HL-60 (cell line): ENCODE measurements around the gene PGAP6.

Experiments used
- POLR2AphosphoS5 ChIP-seq: IDR thresholded peaks from 2 replicates; pipeline ENCODE4 v1.6.1; 2012; ENCODE audit warnings: low read depth
- SPI1 ChIP-seq: IDR thresholded peaks from 2 replicates; pipeline ENCODE4 v1.6.1; 2012; ENCODE audit warnings: low read depth, mild to moderate bottlenecking, borderline replicate concordance
- TF ChIP-seq, protein P1 (sequence below): IDR thresholded peaks from one replicate; pipeline ENCODE4 v1.5.1; 2011; ENCODE audit warnings: low read length, control low read depth, inconsistent platforms; ENCODE audit not compliant: insufficient read depth

DNA sequence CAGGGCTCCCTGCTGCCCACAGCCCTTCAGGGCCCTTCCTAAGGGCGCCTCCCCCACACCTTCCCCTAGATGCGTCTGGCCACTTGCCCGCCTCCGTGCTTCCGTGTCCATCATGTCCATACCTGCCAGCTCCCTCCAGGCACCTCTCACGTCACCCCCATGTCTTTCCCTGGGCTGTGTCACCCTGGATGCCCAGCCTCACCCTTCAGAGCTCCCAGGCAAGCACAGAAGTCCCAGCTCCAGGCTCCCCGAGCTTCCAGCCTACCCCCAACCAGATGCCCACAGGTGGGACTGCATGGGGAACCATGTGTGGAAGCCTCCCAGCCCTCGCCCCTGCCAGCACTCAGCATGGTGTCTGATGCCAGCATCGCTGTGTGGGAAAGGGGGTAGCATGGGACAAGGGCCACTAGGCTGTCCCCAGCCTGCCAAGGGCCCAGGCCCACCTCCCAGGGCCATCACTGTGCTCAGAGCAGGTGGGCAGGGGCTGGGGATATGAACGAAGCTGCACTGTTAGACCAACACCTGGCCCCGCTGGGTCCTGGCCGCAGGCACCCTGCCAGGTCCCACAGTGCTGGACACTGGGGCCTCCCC is 27.4 kb downstream of the PGAP6 start:
- TF ChIP-seq POLR2AphosphoS5, result no peak
- TF ChIP-seq, protein P1, sequence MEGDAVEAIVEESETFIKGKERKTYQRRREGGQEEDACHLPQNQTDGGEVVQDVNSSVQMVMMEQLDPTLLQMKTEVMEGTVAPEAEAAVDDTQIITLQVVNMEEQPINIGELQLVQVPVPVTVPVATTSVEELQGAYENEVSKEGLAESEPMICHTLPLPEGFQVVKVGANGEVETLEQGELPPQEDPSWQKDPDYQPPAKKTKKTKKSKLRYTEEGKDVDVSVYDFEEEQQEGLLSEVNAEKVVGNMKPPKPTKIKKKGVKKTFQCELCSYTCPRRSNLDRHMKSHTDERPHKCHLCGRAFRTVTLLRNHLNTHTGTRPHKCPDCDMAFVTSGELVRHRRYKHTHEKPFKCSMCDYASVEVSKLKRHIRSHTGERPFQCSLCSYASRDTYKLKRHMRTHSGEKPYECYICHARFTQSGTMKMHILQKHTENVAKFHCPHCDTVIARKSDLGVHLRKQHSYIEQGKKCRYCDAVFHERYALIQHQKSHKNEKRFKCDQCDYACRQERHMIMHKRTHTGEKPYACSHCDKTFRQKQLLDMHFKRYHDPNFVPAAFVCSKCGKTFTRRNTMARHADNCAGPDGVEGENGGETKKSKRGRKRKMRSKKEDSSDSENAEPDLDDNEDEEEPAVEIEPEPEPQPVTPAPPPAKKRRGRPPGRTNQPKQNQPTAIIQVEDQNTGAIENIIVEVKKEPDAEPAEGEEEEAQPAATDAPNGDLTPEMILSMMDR, result no peak
- no peak for TF ChIP-seq SPI1
